Ectodermal cell (in vitro differentiated cells): ENCODE measurements around the gene SLC25A13. TPM values are rescaled to one million over a fixed set of nuclear protein-coding genes. Genes with fewer than 3 reads are reported as not detected.
"Not testable (repeated sequence)": the region's sequence is repeated elsewhere in the genome, so short reads cannot be mapped to it uniquely, and the experiment has no call there.

Experiments used
- H3K27ac ChIP-seq: 2 replicates; pipeline ENCODE4 v1.7.0; 2013; ENCODE audit warnings: mild to moderate bottlenecking, low read depth, low read length; ENCODE audit not compliant: insufficient read depth, poor library complexity, severe bottlenecking
- H3K27me3 ChIP-seq: 2 replicates; pipeline ENCODE4 v1.7.0; 2013; ENCODE audit warnings: mild to moderate bottlenecking, low read length; ENCODE audit not compliant: insufficient read depth, control insufficient read depth, poor library complexity, severe bottlenecking
- H3K36me3 ChIP-seq: one replicate; pipeline ENCODE4 v1.7.0; 2013; ENCODE audit warnings: low read length; ENCODE audit not compliant: control insufficient read depth, insufficient read depth
- H3K4me1 ChIP-seq: one replicate; pipeline ENCODE4 v1.7.0; 2013; ENCODE audit warnings: low read length; ENCODE audit not compliant: control insufficient read depth, insufficient read depth
- H3K4me3 ChIP-seq: 2 replicates; pipeline ENCODE4 v1.7.0; 2013; ENCODE audit warnings: low read depth, low read length, control low read depth; ENCODE audit not compliant: insufficient read depth
- H3K9me3 ChIP-seq: 2 replicates; pipeline ENCODE4 v1.7.0; 2013; ENCODE audit warnings: mild to moderate bottlenecking, low read length, moderate library complexity; ENCODE audit not compliant: control insufficient read depth
- WGBS, 2 experiments: methylation state at CpG; one replicate each; pipeline ENCODE4 v1.1.7; 2013; ENCODE audit warnings: missing lambda C conversion rate in 2 of 2; 5-methylcytosine and 5-hydroxymethylcytosine counted together
- polyA plus RNA-seq, 4 experiments: library from polyadenylated mRNA; stranded (reverse); fragments of 50-300 nt; gene quantifications; one replicate each; pipeline ENCODE4 v1.2.3, GENCODE V29; 2013

SLC25A13 gene
- polyA plus RNA-seq (2013, experiment 1 of 4): 82.7 TPM
- 80.2 TPM for polyA plus RNA-seq (2013, experiment 2 of 4)
- polyA plus RNA-seq (2013, experiment 3 of 4): 51.3 TPM
- 54.9 TPM for polyA plus RNA-seq (2013, experiment 4 of 4)

- H3K27ac ChIP-seq: peak within 1 kb of the TSS; percentile 85
- 0% methylated on average over 66 of the region's 66 CpGs for WGBS, 2 experiments
- H3K27me3 ChIP-seq: no peaks in the 10 kb centered on the region
Measured at GRCh38 chr7:96321658-96322372, at the start of gene SLC25A13. Gene SLC25A13, minus strand, starts transcription at chr7:96322098. Its CDS starts 142 bp downstream, at chr7:96321956.

GRCh38 chr7:96365916-96366315 is 44.0 kb upstream of the SLC25A13 start:
- not testable (repeated sequence) for H3K9me3 ChIP-seq, H3K36me3 ChIP-seq, H3K4me3 ChIP-seq, H3K27ac ChIP-seq, H3K4me1 ChIP-seq, H3K27me3 ChIP-seq
- 90% methylated on average over 1 of the region's 2 CpGs; no CpG with 5 or more reads in 1 of the 2 experiments for WGBS, 2 experiments

More at GRCh38 chr7:96321658-96322372, at the start of gene SLC25A13:
- Histone ChIP-seq H3K9me3 (no peaks in the 10 kb centered on the region), H3K36me3 (no peaks in the 10 kb centered on the region), H3K4me3 (peak within 1 kb of the TSS; percentile 86), H3K4me1 (no peaks in the 10 kb centered on the region)

- Histone ChIP-seq H3K4me3 (no peak overlapping the region), H3K27ac (no peak overlapping the region), H3K4me1 (no peaks in the 10 kb centered on the region), H3K9me3 (no peaks in the 10 kb centered on the region), H3K36me3 (no peaks in the 10 kb centered on the region), H3K27me3 (no peaks in the 10 kb centered on the region)
- WGBS, 2 experiments: 94 to 96% methylated on average over 6 to 7 of the region's 7 CpGs
Measured at GRCh38 chr7:96361116-96361857, 39.4 kb upstream of the SLC25A13 start.

GRCh38 chr7:96359876-96360275 is 38.0 kb upstream of the SLC25A13 start:
- Histone ChIP-seq H3K9me3 (no peaks in the 10 kb centered on the region), H3K27me3 (no peaks in the 10 kb centered on the region), H3K27ac (no peak overlapping the region), H3K4me1 (peaks cover 1% of the 10 kb centered on the region), H3K36me3 (no peaks in the 10 kb centered on the region), H3K4me3 (no peak overlapping the region)
- WGBS, 2 experiments: 100% methylated on average over 1 of the region's 2 CpGs; no CpG with 5 or more reads in 1 of the 2 experiments

- not testable (repeated sequence) for H3K4me3 ChIP-seq, H3K36me3 ChIP-seq, H3K4me1 ChIP-seq, H3K27me3 ChIP-seq, H3K9me3 ChIP-seq, H3K27ac ChIP-seq
- WGBS, 2 experiments: 95% methylated on average over 25 of the region's 25 CpGs
Measured at GRCh38 chr7:96358236-96358971, 36.5 kb upstream of the SLC25A13 start.

- 75% methylated on average over 2 of the region's 2 CpGs for WGBS, 2 experiments
- no peak overlapping the region for H3K4me3 ChIP-seq
- no peaks in the 10 kb centered on the region for H3K9me3 ChIP-seq
- H3K36me3 ChIP-seq: no peaks in the 10 kb centered on the region
- H3K27ac ChIP-seq: no peak overlapping the region
- H3K27me3 ChIP-seq: no peaks in the 10 kb centered on the region
- peaks cover 5% of the 10 kb centered on the region for H3K4me1 ChIP-seq
Measured at GRCh38 chr7:96355990-96356506, 34.1 kb upstream of the SLC25A13 start.

GRCh38 chr7:96354881-96355280 is 33.0 kb upstream of the SLC25A13 start:
- Histone ChIP-seq H3K4me3 (no peak overlapping the region), H3K27me3 (no peaks in the 10 kb centered on the region), H3K4me1 (peaks cover 5% of the 10 kb centered on the region), H3K27ac (no peak overlapping the region), H3K36me3 (no peaks in the 10 kb centered on the region), H3K9me3 (no peaks in the 10 kb centered on the region)
- 76 to 83% methylated on average over 3 of the region's 3 CpGs for WGBS, 2 experiments

GRCh38 chr7:96349572-96349971 is 27.7 kb upstream of the SLC25A13 start:
- 91 to 92% methylated on average over 3 of the region's 3 CpGs for WGBS, 2 experiments
- no peak overlapping the region for H3K4me3 ChIP-seq
- H3K27ac ChIP-seq: no peak overlapping the region
- H3K4me1 ChIP-seq: peaks cover 1% of the 10 kb centered on the region
- H3K27me3 ChIP-seq: no peaks in the 10 kb centered on the region
- no peaks in the 10 kb centered on the region for H3K36me3 ChIP-seq
- H3K9me3 ChIP-seq: no peaks in the 10 kb centered on the region

- no peaks in the 10 kb centered on the region for H3K36me3 ChIP-seq
- H3K9me3 ChIP-seq: no peaks in the 10 kb centered on the region
- H3K27me3 ChIP-seq: no peaks in the 10 kb centered on the region
- no peak overlapping the region for H3K27ac ChIP-seq
- 91 to 95% methylated on average over 2 of the region's 2 CpGs for WGBS, 2 experiments
- no peaks in the 10 kb centered on the region for H3K4me1 ChIP-seq
- H3K4me3 ChIP-seq: no peak overlapping the region
Measured at GRCh38 chr7:96347471-96347870, 25.6 kb upstream of the SLC25A13 start.
